Heart right ventricle (tissue), 16 donors: Measurements from ENCODE around the gene SAXO1. TPM values are rescaled to one million over a fixed set of nuclear protein-coding genes. Genes with fewer than 3 reads are reported as not detected.

ENCODE experiments used
- ATAC-seq, 8 donors: fragments of 200-7000 bp; cut with Tn5 transposase; one replicate each; pipeline ENCODE4 v1.9.1; 2020; ENCODE audit warnings: mild to moderate bottlenecking in 8 of 8, moderate library complexity in 8 of 8, moderate number of reproducible peaks in 1 of 8
- DNase-seq, 2 donors: peaks; one replicate each; pipeline ENCODE4 v3.0.0-alpha.2; 2020
- H3K27ac ChIP-seq, 10 donors: fragments of 200-600 bp; sonication (generic) in 2 of 10; one replicate each; pipeline versions ENCODE4 v1.5.0 to v1.8.0; 2020 to 2022; ENCODE audit warnings: mild to moderate bottlenecking in 3 of 10
- H3K27me3 ChIP-seq, 7 donors: fragments of 200-600 bp; one replicate each; pipeline ENCODE4 v1.8.0; 2021 to 2022; ENCODE audit warnings: mild to moderate bottlenecking in 2 of 7
- H3K36me3 ChIP-seq, 9 donors: fragments of 200-600 bp; sonication (generic) in 1 of 9; one replicate each; pipeline versions ENCODE4 v1.5.0 to v1.8.0; 2020 to 2022; ENCODE audit warnings: mild to moderate bottlenecking in 2 of 9
- H3K4me1 ChIP-seq, 9 donors: fragments of 200-600 bp; sonication (generic) in 1 of 9; one replicate each; pipeline versions ENCODE4 v1.5.0 to v1.8.0; 2020 to 2022; ENCODE audit warnings: mild to moderate bottlenecking in 4 of 9
- H3K4me3 ChIP-seq, 10 donors: fragments of 200-600 bp; sonication (generic) in 2 of 10; one replicate each; pipeline versions ENCODE4 v1.5.0 to v1.8.0; 2020 to 2022; ENCODE audit warnings: mild to moderate bottlenecking in 7 of 10, moderate library complexity in 2 of 10
- H3K9me3 ChIP-seq, 11 donors: fragments of 200-600 bp in 10 of 11; sonication (generic) in 2 of 11; one replicate each; pipeline versions ENCODE4 v1.5.0 to v1.8.0; 2013 to 2022; ENCODE audit warnings: mild to moderate bottlenecking in 2 of 11, control low read depth in 1 of 11, moderate library complexity in 1 of 11
- WGBS, 2 donors: extraction: QIAGEN DNeasy Blood & Tissue Kit; methylation state at CpG; one replicate each; pipeline ENCODE4 v1.1.7; 2013; ENCODE audit warnings: inconsistent platforms in 1 of 2; 5-methylcytosine and 5-hydroxymethylcytosine counted together
- intact Hi-C, 10 donors: fragments of 100-400 bp; cut with DNase I; formaldehyde crosslinking; loops; one replicate each; pipeline versions ENCODE4 v1.11.1 to v1.14.2; 2022
- polyA plus RNA-seq, 2 donors: library from polyadenylated mRNA; stranded (reverse); fragments of 200-250 nt; gene quantifications; one replicate each; pipeline ENCODE4 v1.2.3, GENCODE V29; 2013
- total RNA-seq, 10 donors: library from RNA; stranded (reverse); fragmentation: NEBNext Ultra II Directional in 3 of 10; extraction: Animal tissue kit (Norgen Biotek cat#: 25700) in 3 of 10; gene quantifications; one replicate each; pipeline versions ENCODE4 v1.2.1 to v1.2.4, GENCODE V29; 2021 to 2023
- TF ChIP-seq, protein P1 (sequence below), 9 donors: fragments of 200-600 bp; sonication (generic) in 2 of 9; IDR thresholded peaks; one replicate each; pipeline versions ENCODE4 v1.5.0 to v1.8.0; 2021 to 2022; ENCODE audit warnings: antibody characterized with exemption in 9 of 9, mild to moderate bottlenecking in 5 of 9, moderate library complexity in 1 of 9
- donor health status: Arrhythmogenic right ventricular cardiomyopathy.
- donor health status: ischemic (EF 13 %, LVEDD 7.1; RV severe dilation, severe dysfunction).
- donor health status: healthy with polysubstance abuse.
- donor health status: DM: no; HTN: yes; CAD: no.
- donor health status: DM: no; HTN: no; CAD: no.
- donor health status: ischemic (EF 25% LVEDD 6.9; RV normal size, moderate dysfunction).
- donor health status: ischemic (EF 25% LVEDD 5.7; RV mildly dilated, moderate dysfunction).
- donor health status: healthy.
- donor health status: DM: yes; HTN: yes; CAD: no.
- donor health status: Ischemic cardiomyopathy.
- donor health status: ischemic (EF 35%, LVEDD 5.7; RV mildly dilated, moderate dysfunction).
- donor health status: nonischemic (EF 11% LVEDD 7.7; RV severe dilation, severe dysfunction).
- donor health status: DM: yes; HTN: yes; CAD: no.
- donor health status: PGD.
- donor health status: ischemic (EF 29% LVEDD 5.4; RV normal size, mild dysfunction).
- donor health status: nonischemic (EF 23%, LVEDD 6.1; RV moderate dilation, normal function).

SAXO1 gene
- total and polyA plus RNA-seq, 12 donors = 0.06 TPM; not detected in 11

DNA sequence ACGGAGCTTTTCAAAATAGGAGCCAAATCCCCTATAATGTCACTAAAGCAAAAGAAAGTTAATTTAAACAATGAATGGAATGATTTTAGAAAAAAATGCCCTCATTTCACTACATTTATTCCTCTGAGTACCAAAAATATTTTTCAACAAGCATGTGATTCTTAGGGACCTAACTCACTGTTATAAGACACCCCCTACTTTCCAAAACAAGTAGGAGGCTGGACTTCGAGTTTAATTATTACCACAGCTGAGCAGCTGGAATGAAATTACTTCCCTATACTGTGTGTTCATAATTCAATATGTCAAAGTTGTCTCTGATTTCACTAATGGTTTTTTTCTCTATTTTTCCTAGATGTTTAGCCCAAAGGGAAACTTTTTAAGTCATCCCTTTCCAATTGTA is 61.6 kb downstream of the SAXO1 start:
- ATAC-seq = no peak
- intact Hi-C loops = no loop called here
- Histone ChIP-seq H3K27me3 (no peaks in the 10 kb centered on the region), H3K4me3 (no peak overlapping the region), H3K27ac (no peak overlapping the region), H3K36me3 (no peaks in the 10 kb centered on the region), H3K4me1 (peaks cover 2 to 35% (median 17%) of the 10 kb centered on the region in 9 donors), H3K9me3 (peaks cover 0 to 5% (median 0%) of the 10 kb centered on the region in 11 donors)
- TF ChIP-seq, protein P1, sequence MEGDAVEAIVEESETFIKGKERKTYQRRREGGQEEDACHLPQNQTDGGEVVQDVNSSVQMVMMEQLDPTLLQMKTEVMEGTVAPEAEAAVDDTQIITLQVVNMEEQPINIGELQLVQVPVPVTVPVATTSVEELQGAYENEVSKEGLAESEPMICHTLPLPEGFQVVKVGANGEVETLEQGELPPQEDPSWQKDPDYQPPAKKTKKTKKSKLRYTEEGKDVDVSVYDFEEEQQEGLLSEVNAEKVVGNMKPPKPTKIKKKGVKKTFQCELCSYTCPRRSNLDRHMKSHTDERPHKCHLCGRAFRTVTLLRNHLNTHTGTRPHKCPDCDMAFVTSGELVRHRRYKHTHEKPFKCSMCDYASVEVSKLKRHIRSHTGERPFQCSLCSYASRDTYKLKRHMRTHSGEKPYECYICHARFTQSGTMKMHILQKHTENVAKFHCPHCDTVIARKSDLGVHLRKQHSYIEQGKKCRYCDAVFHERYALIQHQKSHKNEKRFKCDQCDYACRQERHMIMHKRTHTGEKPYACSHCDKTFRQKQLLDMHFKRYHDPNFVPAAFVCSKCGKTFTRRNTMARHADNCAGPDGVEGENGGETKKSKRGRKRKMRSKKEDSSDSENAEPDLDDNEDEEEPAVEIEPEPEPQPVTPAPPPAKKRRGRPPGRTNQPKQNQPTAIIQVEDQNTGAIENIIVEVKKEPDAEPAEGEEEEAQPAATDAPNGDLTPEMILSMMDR (IDR thresholded peaks at IDR 0.05) = no peak
- DNase-seq = no peak
- 50 to 60% methylated on average over 2 of the region's 2 CpGs for WGBS, 2 donors

GRCh38 chr9:18970393-18970792 is 62.6 kb downstream of the SAXO1 start:
- DNase-seq (peak in 1 of 2 donors; percentile 7), ATAC-seq (peak; percentile 64 to 97 (median 84))
- H3K27me3 ChIP-seq = no peaks in the 10 kb centered on the region
- H3K4me3 ChIP-seq = no peak overlapping the region
- peaks cover 0 to 27% (median 17%) of the 10 kb centered on the region in 9 donors for H3K4me1 ChIP-seq
- peak overlapping the region in 2 of 10 donors; percentile 10 to 20 for H3K27ac ChIP-seq
- peaks cover 0 to 5% (median 0%) of the 10 kb centered on the region in 11 donors for H3K9me3 ChIP-seq
- intact Hi-C loops = no loop called here
- TF ChIP-seq, protein P1 (IDR thresholded peaks at IDR 0.05) = no peak
- no peaks in the 10 kb centered on the region for H3K36me3 ChIP-seq
- 26 to 46% methylated on average over 2 of the region's 2 CpGs for WGBS, 2 donors

GRCh38 chr9:18969128-18969527 is 63.9 kb downstream of the SAXO1 start:
- peak in 1 of 2 donors; percentile 10 for DNase-seq
- no peak overlapping the region for H3K27ac ChIP-seq
- ATAC-seq = peak in 6 of 8 donors; percentile 35 to 76 (median 57)
- intact Hi-C loops = no loop called here
- H3K4me3 ChIP-seq = no peak overlapping the region
- WGBS, 2 donors = 50 to 54% methylated on average over 3 of the region's 3 CpGs
- H3K4me1 ChIP-seq = peaks cover 0 to 27% (median 17%) of the 10 kb centered on the region in 9 donors
- no peaks in the 10 kb centered on the region for H3K27me3 ChIP-seq
- H3K36me3 ChIP-seq = no peaks in the 10 kb centered on the region
- TF ChIP-seq, protein P1 (IDR thresholded peaks at IDR 0.05) = no peak
- peaks cover 0 to 18% (median 0%) of the 10 kb centered on the region in 11 donors for H3K9me3 ChIP-seq

GRCh38 chr9:18955626-18956025 is 77.4 kb downstream of the SAXO1 start:
- DNase-seq (no peak), ATAC-seq (no peak)
- no peaks in the 10 kb centered on the region for H3K9me3 ChIP-seq
- no peak overlapping the region for H3K27ac ChIP-seq
- no peak overlapping the region for H3K4me3 ChIP-seq
- H3K36me3 ChIP-seq = no peaks in the 10 kb centered on the region
- TF ChIP-seq, protein P1 (IDR thresholded peaks at IDR 0.05) = no peak
- 85 to 89% methylated on average over 2 of the region's 2 CpGs for WGBS, 2 donors
- no peaks in the 10 kb centered on the region for H3K27me3 ChIP-seq
- intact Hi-C loops = no loop called here
- H3K4me1 ChIP-seq = no peaks in the 10 kb centered on the region
